OCI-LY1 (cell line): Measurements from ENCODE around the gene PCP4L1.

Experiments used
- H2AFZ ChIP-seq: fragments of 200-600 bp; sonication (generic), shearing (Covaris generic); 2 replicates; pipeline ENCODE4 v1.6.0; 2014; ENCODE audit warnings: antibody characterized with exemption, mild to moderate bottlenecking, low read length
- H3F3A ChIP-seq: fragments of 200-600 bp; sonication (generic), shearing (Covaris generic); 2 replicates; pipeline ENCODE4 v1.6.0; 2014; ENCODE audit warnings: mild to moderate bottlenecking, antibody characterized with exemption, low read length, moderate library complexity; ENCODE audit not compliant: insufficient read depth
- H3K27ac ChIP-seq: fragments of 200-600 bp; sonication (generic); 2 replicates; pipeline ENCODE4 v1.5.1; 2014; ENCODE audit warnings: low read length, mixed run types, mild to moderate bottlenecking, low read depth; ENCODE audit not compliant: poor library complexity, severe bottlenecking
- H3K27me3 ChIP-seq: fragments of 200-600 bp; sonication (generic); 2 replicates; pipeline ENCODE4 v1.6.0; 2014; ENCODE audit warnings: antibody characterized with exemption, mild to moderate bottlenecking, low read length, moderate library complexity; ENCODE audit not compliant: insufficient read depth
- H3K36me3 ChIP-seq: fragments of 200-600 bp; sonication (generic); 2 replicates; pipeline ENCODE4 v1.6.1; 2014; ENCODE audit warnings: mild to moderate bottlenecking, antibody characterized with exemption, low read length, moderate library complexity, mixed read lengths; ENCODE audit not compliant: insufficient read depth
- H3K4me1 ChIP-seq: fragments of 200-600 bp; sonication (generic); 2 replicates; pipeline ENCODE4 v1.5.1; 2014; ENCODE audit warnings: mild to moderate bottlenecking, low read length, moderate library complexity; ENCODE audit not compliant: insufficient read depth, severe bottlenecking
- H3K4me2 ChIP-seq: fragments of 200-600 bp; sonication (generic), shearing (Covaris generic); 2 replicates; pipeline ENCODE4 v1.6.1; 2014; ENCODE audit warnings: low read length
- H3K4me3 ChIP-seq: fragments of 200-600 bp; sonication (generic); 2 replicates; pipeline ENCODE4 v1.5.1; 2014; ENCODE audit warnings: low read length, low read depth, mild to moderate bottlenecking, mixed read lengths; ENCODE audit not compliant: poor library complexity, severe bottlenecking
- H3K79me2 ChIP-seq: fragments of 200-600 bp; shearing (Covaris generic); 2 replicates; pipeline ENCODE4 v1.6.1; 2016; ENCODE audit warnings: mixed run types, low read length, mixed read lengths; ENCODE audit not compliant: insufficient read depth
- H3K9ac ChIP-seq: fragments of 200-600 bp; sonication (generic), shearing (Covaris generic); 2 replicates; pipeline ENCODE4 v1.6.1; 2014; ENCODE audit warnings: mild to moderate bottlenecking, low read length, mixed read lengths
- H3K9me2 ChIP-seq: fragments of 200-600 bp; sonication (generic), shearing (Covaris generic); 2 replicates; pipeline ENCODE4 v1.6.1; 2014; ENCODE audit warnings: low read depth, mild to moderate bottlenecking, low read length, mixed read lengths
- H3K9me3 ChIP-seq: fragments of 200-600 bp; shearing (Covaris generic); 2 replicates; pipeline ENCODE4 v1.6.1; 2014; ENCODE audit warnings: low read length, mixed read lengths
- H4K20me1 ChIP-seq: fragments of 200-600 bp; sonication (generic), shearing (Covaris generic); 2 replicates; pipeline ENCODE4 v1.6.0; 2016; ENCODE audit warnings: mild to moderate bottlenecking, low read length; ENCODE audit not compliant: insufficient read depth
- CTCF ChIP-seq: fragments of 200-600 bp; sonication (generic), shearing (Covaris generic); IDR thresholded peaks from 2 replicates; pipeline ENCODE4 v1.5.1; 2017; ENCODE audit warnings: mild to moderate bottlenecking, antibody characterized with exemption, low read length, moderate library complexity, mixed read lengths
- EZH2 ChIP-seq: fragments of 200-600 bp; sonication (generic), shearing (Covaris generic); IDR thresholded peaks from 2 replicates; pipeline ENCODE4 v1.8.0; 2017; ENCODE audit warnings: borderline replicate concordance, mixed run types, mild to moderate bottlenecking, antibody characterized with exemption, low read length, moderate library complexity, mixed read lengths

Gene PCP4L1

GRCh38 chr1:161235957-161236775 lies 22.4 kb upstream of the PCP4L1 start:
- Histone ChIP-seq H3K79me2 (no peaks in the 10 kb centered on the region), H3K9me3 (no peaks in the 10 kb centered on the region), H3K9me2 (no peaks in the 10 kb centered on the region), H3F3A (no peaks in the 10 kb centered on the region), H3K4me2 (no peak overlapping the region), H3K9ac (no peak overlapping the region), H3K27me3 (no peaks in the 10 kb centered on the region), H3K27ac (no peak overlapping the region), H3K36me3 (no peaks in the 10 kb centered on the region), H3K4me3 (no peak overlapping the region), H4K20me1 (no peaks in the 10 kb centered on the region), H3K4me1 (no peaks in the 10 kb centered on the region), H2AFZ (no peak overlapping the region)
- TF ChIP-seq CTCF (no peak), EZH2 (no peak)

- H3K4me2 ChIP-seq = no peak within 1 kb of the TSS
- H3K36me3 ChIP-seq = no peaks in the 10 kb centered on the region
- no peaks in the 10 kb centered on the region for H3K9me2 ChIP-seq
- no peaks in the 10 kb centered on the region for H3K79me2 ChIP-seq
- H3F3A ChIP-seq = no peaks in the 10 kb centered on the region
- no peak within 1 kb of the TSS for H3K4me3 ChIP-seq
- H3K27ac ChIP-seq = no peak within 1 kb of the TSS
- H4K20me1 ChIP-seq = no peaks in the 10 kb centered on the region
- no peaks in the 10 kb centered on the region for H3K9me3 ChIP-seq
- no peaks in the 10 kb centered on the region for H3K27me3 ChIP-seq
- H2AFZ ChIP-seq = no peak within 1 kb of the TSS
- H3K9ac ChIP-seq = no peak within 1 kb of the TSS
- TF ChIP-seq EZH2 = no peak
- no peaks in the 10 kb centered on the region for H3K4me1 ChIP-seq
Observed at GRCh38 chr1:161238039-161238473, 20.5 kb upstream of the PCP4L1 start, which contains the start of gene NR1I3. TSS of gene NR1I3 (minus strand) at chr1:161238203. CDS start at chr1:161236565, 1,638 bp downstream.

DNA sequence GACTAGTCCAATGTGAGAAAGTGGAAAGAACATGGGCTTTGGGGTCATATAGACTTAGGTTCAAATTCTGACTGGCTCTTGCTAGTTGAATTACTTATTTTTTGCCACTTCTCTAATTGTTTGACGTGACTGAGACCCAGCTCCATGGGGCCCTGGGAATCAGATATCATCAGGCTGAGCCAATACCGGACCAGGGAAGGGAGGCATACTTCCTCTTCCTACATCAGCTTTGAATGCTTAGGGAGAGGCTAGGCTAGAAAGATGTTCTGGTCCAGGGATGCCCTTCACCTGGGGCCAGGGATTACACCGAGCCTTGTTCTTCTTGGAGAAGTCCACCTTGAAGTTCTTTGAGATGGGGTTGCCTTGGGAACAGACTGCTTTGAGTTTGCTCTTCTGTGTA lies 16.9 kb upstream of the PCP4L1 start:
- no peaks in the 10 kb centered on the region for H4K20me1 ChIP-seq
- TF ChIP-seq EZH2 (no peak), CTCF (no peak)
- H3K79me2 ChIP-seq = no peaks in the 10 kb centered on the region

More for the DNA sequence above, 16.9 kb upstream of the PCP4L1 start:
- Histone ChIP-seq H2AFZ (no peak overlapping the region), H3K9me3 (no peaks in the 10 kb centered on the region), H3K36me3 (no peaks in the 10 kb centered on the region), H3K27ac (no peak overlapping the region), H3K27me3 (no peaks in the 10 kb centered on the region), H3F3A (no peaks in the 10 kb centered on the region), H3K4me3 (no peak overlapping the region), H3K9ac (no peak overlapping the region), H3K4me2 (no peak overlapping the region), H3K4me1 (no peaks in the 10 kb centered on the region), H3K9me2 (no peaks in the 10 kb centered on the region)
